NCI-H1417 (cell line): Measurements from ENCODE around the gene RAP2A.

ENCODE experiments used
- DNase-seq, 3 experiments: peaks; one replicate each; lab custom pipeline; 2025; lab: John Stamatoyannopoulos, UW

RAP2A gene

GRCh38 chr13:97433727-97434396, at the start of gene RAP2A:
RAP2A (plus strand) TSS chr13:97434169; CDS start chr13:97434471, 302 bp downstream.
- DNase-seq, result peak; percentile 92 to 97 (median 97)

DNA sequence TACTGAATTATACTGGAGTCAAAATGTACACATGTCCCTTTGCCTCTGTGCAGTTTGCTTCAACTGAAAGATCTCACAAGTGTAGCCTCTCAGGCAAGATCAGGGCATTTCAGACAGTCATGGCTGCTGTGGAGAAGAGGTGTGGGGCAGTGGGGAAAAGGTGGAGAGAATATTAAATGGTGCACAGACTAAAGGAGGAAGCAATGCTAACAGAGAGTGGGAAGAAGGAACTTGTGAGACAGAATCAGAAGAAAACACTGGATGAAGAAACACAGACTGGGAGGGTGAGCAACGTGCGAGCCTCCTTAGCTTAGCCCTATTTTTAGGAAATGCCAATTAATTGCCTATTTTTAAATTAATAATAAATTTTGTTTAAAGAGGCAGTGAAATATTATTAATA, 49.6 kb upstream of the RAP2A start:
- no peak for DNase-seq

DNA sequence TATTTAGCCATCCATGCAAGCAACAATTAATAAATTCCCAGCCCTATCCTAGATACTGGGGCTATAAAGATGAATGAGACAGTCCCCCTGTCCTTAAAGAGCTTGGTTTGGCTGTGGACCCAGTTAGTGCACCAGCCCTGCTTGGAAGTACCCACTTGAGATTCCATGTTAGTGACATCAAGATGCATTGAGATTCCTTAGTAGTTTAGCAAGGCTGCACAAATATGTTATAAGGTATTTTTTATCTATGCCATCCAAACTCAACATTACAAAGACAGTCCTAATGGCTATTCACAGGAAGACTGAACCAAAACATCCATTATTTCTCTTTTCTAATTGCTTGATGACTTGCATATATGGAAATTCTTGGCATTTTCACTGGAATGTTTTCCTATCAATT, 48.8 kb upstream of the RAP2A start:
- DNase-seq, result no peak

DNA sequence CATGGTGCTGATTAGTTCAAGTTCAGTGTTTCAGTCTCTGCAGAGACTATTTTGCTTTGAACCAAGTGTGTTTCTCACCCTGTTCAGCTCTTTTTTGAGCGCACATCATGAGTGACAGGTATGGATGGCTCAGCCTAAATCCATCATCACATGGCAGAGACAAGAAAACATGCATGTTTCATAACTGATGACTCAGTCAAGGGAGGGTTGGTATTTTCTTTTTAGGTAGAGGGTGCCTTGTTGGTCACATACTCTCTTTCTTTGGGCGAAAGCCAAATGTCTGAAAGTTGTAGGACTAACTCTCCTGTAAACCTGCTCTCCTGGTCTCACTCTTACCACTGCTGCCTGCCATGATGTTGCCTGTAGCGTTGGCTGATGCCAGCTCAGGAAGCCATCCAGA, 48.1 kb upstream of the RAP2A start:
- no peak for DNase-seq

DNA sequence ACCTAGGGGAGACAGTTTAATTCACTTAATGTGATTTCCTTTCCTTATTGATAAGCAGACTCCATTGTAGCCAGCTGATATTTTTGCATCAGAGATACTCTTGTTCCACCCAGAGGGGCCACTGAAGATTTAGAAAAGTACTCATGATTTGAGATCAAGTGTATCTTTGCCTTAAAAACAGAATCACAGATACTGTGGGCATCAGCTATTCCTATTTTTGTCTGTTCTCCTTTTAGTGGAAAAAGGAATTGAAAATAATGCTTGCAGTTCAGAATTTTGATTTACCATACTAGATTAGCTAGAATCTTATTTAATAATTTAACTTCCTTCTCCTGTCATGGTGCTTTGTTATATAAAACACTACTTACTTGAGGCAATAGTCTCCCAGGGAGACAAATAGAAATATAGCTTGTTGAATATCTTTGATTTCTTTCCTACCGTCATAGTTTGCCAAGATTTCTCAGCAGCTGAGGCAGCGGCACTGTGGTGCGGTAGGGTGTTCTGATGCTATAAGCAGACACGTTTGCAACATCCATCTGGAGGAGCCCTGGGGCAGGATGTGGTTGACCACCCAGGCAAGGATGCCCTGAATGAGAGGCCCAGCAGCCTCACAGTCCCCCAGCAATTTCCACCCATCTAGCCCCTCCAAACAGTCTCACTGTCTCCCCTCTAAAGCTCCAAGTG, 47.0 kb upstream of the RAP2A start:
- DNase-seq, result no peak

- DNase-seq, result no peak
Observed at GRCh38 chr13:97387485-97387839, 46.5 kb upstream of the RAP2A start.

DNA sequence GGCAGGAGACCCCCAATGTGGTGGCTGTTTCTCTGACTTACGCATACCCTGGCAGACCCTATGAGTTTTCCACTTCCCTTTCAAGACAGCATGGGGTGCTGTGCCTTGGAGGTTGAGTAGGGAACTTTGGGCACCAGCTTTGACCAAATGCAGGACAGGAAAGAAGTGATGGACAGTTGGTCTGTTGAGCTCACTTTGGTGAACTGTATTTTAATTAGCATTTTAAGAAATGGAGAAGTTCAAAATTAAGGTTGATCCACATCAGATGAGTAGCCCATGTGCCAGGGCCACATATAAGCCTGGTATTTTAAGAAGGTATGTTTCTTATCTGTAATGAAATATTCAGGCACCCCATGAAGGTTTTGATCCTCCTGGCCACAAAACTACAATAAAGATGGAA, 46.1 kb upstream of the RAP2A start:
- DNase-seq, result no peak

GRCh38 chr13:97388373-97388772, 45.6 kb upstream of the RAP2A start:
- no peak for DNase-seq

GRCh38 chr13:97390941-97391600, 42.9 kb upstream of the RAP2A start:
- DNase-seq, result no peak

DNA sequence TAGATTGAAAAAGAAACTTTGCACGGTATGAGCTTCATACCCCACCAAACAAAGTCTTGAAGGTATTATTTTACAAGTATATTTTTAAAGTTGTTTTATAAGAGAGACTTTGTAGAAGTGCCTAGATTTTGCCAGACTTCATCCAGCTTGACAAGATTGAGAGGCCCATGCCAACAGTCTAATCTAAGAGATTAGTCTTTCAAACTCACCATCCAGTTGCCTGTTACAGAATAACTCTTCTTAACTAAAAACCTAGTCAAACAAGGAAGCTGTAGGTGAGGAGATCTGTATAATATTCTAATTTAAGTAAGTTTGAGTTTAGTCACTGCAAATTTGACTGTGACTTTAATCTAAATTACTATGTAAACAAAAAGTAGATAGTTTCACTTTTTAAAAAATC, 41.9 kb upstream of the RAP2A start:
- DNase-seq, result no peak

DNA sequence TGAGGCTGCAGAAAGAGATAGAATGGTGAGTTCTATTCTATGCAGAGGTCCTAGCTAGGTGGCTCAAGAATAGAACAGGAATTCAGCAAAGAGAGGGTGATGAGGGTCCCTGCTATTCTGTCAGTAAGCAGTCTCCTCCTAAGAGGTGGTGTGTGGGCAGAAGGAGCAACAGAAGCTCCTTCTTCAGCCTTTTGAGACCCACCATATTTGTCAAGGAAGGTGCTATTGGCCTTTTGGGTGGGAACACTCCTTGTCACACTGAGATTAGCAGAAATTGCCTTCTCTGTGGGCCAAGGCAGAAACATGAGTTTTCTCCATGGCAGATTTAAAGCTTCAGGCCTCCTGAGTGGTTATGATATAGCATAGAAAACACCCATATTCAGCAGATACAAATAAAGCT, 39.4 kb upstream of the RAP2A start:
- DNase-seq, result no peak

DNA sequence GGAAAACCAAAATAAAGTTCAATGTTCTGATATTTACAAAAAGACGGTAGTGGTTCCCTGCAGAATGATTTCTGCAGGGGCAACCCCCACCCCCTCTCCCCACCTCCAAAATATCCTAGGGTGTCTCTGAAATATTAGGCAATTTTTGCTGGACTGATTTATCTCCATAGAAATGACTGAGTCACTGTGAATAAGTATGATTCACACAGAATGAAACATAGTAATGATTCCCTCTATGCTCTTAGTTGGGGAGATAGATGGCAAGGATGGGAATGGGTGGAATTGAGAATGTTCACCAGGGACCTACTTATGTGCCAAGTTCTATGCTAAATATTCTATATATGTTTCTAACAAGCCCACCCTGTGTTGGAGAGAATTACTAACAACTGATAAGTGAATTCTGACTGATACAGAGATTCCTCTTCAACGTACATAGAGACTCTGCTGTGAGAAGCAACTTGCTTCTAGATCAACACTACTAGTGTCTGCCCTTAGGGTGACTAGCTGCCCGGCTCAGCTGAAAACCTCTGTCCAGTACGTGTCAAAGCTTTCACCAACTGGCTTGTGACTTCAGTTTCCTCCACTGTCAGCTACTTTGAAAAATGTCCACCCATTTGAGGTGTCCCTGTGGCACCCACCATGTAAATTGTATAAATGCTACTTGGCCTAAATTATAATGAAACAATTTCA, 38.4 kb upstream of the RAP2A start:
- no peak for DNase-seq

GRCh38 chr13:97397267-97397666, 36.7 kb upstream of the RAP2A start:
- no peak for DNase-seq

- no peak for DNase-seq
Observed at GRCh38 chr13:97401421-97401820, 32.5 kb upstream of the RAP2A start.

GRCh38 chr13:97403893-97404750, 29.8 kb upstream of the RAP2A start:
- no peak for DNase-seq

DNA sequence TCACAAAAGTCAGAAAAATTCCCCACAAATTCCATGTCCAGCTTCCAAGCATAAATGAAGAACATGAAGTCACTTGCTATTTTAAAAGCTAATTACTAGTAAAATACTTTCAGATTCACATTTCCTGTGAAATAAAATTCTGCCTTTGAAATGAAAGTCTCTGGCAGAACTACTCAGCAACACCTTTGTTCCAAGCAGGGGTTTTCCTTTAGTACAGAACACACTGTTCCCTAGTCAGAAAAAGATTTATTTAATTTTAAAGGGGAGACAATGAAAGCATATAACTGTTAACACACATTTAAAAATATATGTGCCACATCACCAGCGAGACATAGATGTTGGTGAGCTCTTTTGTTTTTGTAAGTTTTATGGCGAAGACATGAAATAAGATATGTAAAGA, 26.4 kb upstream of the RAP2A start:
- no peak for DNase-seq

DNA sequence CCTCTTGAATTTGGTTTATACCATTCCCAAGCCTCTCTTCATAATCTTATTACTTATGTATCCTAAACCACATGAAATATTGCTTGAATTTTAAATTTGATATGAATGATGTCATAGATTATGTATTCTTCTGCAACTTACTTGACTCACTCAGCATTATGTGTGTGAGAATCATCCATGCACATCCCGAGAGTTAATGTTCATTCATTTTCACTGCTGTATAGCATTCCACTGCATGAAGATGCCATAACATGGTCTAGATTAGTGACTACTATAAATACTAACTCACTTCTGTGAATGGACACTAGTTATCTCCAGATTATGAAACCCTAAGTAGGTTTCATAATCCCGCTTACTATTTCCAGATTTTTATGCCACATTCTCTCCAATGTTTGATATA, 25.0 kb upstream of the RAP2A start:
- DNase-seq, result no peak

- DNase-seq, result no peak
Observed at GRCh38 chr13:97411984-97412383, 22.0 kb upstream of the RAP2A start.

GRCh38 chr13:97413694-97414093, 20.3 kb upstream of the RAP2A start:
- peak in 1 of 3 experiments; percentile 21 for DNase-seq

- no peak for DNase-seq
Observed at GRCh38 chr13:97414392-97414791, 19.6 kb upstream of the RAP2A start.

DNA sequence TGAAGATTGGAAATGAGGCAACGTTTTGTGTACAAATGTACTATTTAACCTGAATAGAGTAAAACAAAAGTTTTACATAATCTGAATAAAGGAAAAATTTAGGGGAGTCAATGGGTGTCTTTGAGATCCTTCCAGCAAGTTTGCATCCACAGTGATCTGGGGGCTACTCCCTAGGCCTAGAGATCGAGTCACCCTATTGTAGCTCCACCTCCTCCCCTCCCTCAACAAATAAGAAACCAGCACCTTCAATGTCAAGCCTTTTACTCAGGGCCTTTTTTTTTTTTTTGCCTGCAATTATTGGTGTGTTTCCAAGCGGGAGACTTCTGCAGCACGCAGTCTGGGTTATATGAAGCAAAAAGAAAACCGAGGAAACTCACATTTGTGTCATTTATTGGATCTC, 16.3 kb upstream of the RAP2A start:
- DNase-seq, result no peak
